Neuronal stem cell (in vitro differentiated cells): Measurements from ENCODE around the gene HRG.
"Not testable (repeated sequence)": the region's sequence is repeated elsewhere in the genome, so short reads cannot be mapped to it uniquely, and the experiment has no call there.

Source experiments
- DNase-seq: peaks from one replicate; pipeline ENCODE4 v3.0.0-alpha.2; 2013; ENCODE audit warnings: low spot score
- H2AFZ ChIP-seq: one replicate; pipeline ENCODE4 v1.6.1; 2013; ENCODE audit warnings: mild to moderate bottlenecking, low read length, inconsistent platforms
- H2AK5ac ChIP-seq: 2 replicates; pipeline ENCODE4 v1.6.1; 2013; ENCODE audit warnings: low read depth, mild to moderate bottlenecking, inconsistent platforms, low read length, moderate library complexity, mixed read lengths
- H2BK120ac ChIP-seq: 2 replicates; pipeline ENCODE4 v1.6.1; 2013; ENCODE audit warnings: low read depth, mild to moderate bottlenecking, inconsistent platforms, low read length, moderate library complexity, mixed read lengths
- H2BK12ac ChIP-seq: one replicate; pipeline ENCODE4 v1.6.1; 2013; ENCODE audit warnings: low read length, inconsistent platforms
- H2BK15ac ChIP-seq: 2 replicates; pipeline ENCODE4 v1.6.1; 2013; ENCODE audit warnings: mild to moderate bottlenecking, low read length, inconsistent platforms, mixed read lengths
- H2BK5ac ChIP-seq: one replicate; pipeline ENCODE4 v1.6.1; 2013; ENCODE audit warnings: inconsistent platforms, mild to moderate bottlenecking, low read length, moderate library complexity
- H3K14ac ChIP-seq: one replicate; pipeline ENCODE4 v1.6.1; 2013; ENCODE audit warnings: low read length, inconsistent platforms
- H3K18ac ChIP-seq: 2 replicates; pipeline ENCODE4 v1.6.1; 2013; ENCODE audit warnings: low read length, inconsistent platforms
- H3K23ac ChIP-seq: 2 replicates; pipeline ENCODE4 v1.6.1; 2013; ENCODE audit warnings: low read depth, mild to moderate bottlenecking, mixed read lengths, low read length, inconsistent platforms; ENCODE audit not compliant: poor library complexity
- H3K27ac ChIP-seq: replicated peaks from 3 replicates; pipeline ENCODE4 v1.5.1; 2013; ENCODE audit warnings: low read length, inconsistent platforms
- H3K27me3 ChIP-seq, 3 experiments: 2 replicates each; pipeline ENCODE4 v1.6.1; 2013; ENCODE audit warnings: low read length in 3 of 3, mild to moderate bottlenecking in 2 of 3, inconsistent platforms in 1 of 3, low read depth in 1 of 3, mixed read lengths in 1 of 3, moderate library complexity in 1 of 3; ENCODE audit not compliant: control insufficient read depth in 3 of 3, insufficient read depth in 3 of 3
- H3K36me3 ChIP-seq, 2 donors: replicated peaks in 1 of 2; 2 replicates each; pipeline ENCODE4 v1.6.1; 2013; ENCODE audit warnings: low read length in 2 of 2; ENCODE audit not compliant: control insufficient read depth in 2 of 2, insufficient read depth in 2 of 2
- H3K4ac ChIP-seq: 2 replicates; pipeline ENCODE4 v1.6.1; 2013; ENCODE audit warnings: inconsistent platforms, mild to moderate bottlenecking, low read length, moderate library complexity
- H3K4me1 ChIP-seq, 2 donors: 1 replicate in 1 of 2; 2 replicates in 1 of 2; pipeline ENCODE4 v1.6.1; 2013; ENCODE audit warnings: low read length in 2 of 2, low read depth in 1 of 2; ENCODE audit not compliant: control insufficient read depth in 2 of 2, insufficient read depth in 1 of 2
- H3K4me2 ChIP-seq: one replicate; pipeline ENCODE4 v1.6.1; 2013; ENCODE audit warnings: mild to moderate bottlenecking, low read length, inconsistent platforms; ENCODE audit not compliant: insufficient read depth, poor library complexity, severe bottlenecking
- H3K4me3 ChIP-seq, 2 donors: 2 replicates each; pipeline ENCODE4 v1.5.1; 2013; ENCODE audit warnings: low read length in 2 of 2, mild to moderate bottlenecking in 2 of 2, inconsistent platforms in 1 of 2, moderate library complexity in 1 of 2
- H3K79me1 ChIP-seq: one replicate; pipeline ENCODE4 v1.6.1; 2013; ENCODE audit warnings: low read depth, mild to moderate bottlenecking, inconsistent platforms, low read length, moderate library complexity
- H3K9ac ChIP-seq: one replicate; pipeline ENCODE4 v1.6.1; 2013; ENCODE audit warnings: mild to moderate bottlenecking, low read depth, low read length, inconsistent platforms; ENCODE audit not compliant: poor library complexity
- H3K9me3 ChIP-seq, 2 donors: replicated peaks in 1 of 2; 2 replicates each; pipeline versions ENCODE3 to v1.6.1; 2013; ENCODE audit warnings: low read length in 2 of 2, mild to moderate bottlenecking in 2 of 2, inconsistent platforms in 1 of 2, low read depth in 1 of 2, mixed read lengths in 1 of 2, moderate library complexity in 1 of 2; ENCODE audit not compliant: control insufficient read depth in 2 of 2, insufficient read depth in 1 of 2
- H4K8ac ChIP-seq: one replicate; pipeline ENCODE4 v1.6.1; 2013; ENCODE audit warnings: low read depth, mild to moderate bottlenecking, inconsistent platforms, low read length, moderate library complexity
- H4K91ac ChIP-seq: one replicate; pipeline ENCODE4 v1.6.1; 2013; ENCODE audit warnings: low read length, low read depth, mild to moderate bottlenecking, inconsistent platforms; ENCODE audit not compliant: poor library complexity
- WGBS, 2 donors: extraction: QIAGEN DNeasy Blood & Tissue Kit; methylation state at CpG; one replicate each; pipeline ENCODE4 v1.1.7; 2013; ENCODE audit warnings: missing lambda C conversion rate in 2 of 2, mixed read lengths in 1 of 2; ENCODE audit not compliant: insufficient read length in 2 of 2, insufficient replicate concordance in 1 of 2; ENCODE audit errors: extremely low coverage in 2 of 2; 5-methylcytosine and 5-hydroxymethylcytosine counted together

The HRG gene

GRCh38 chr3:186697510-186697909, 31.7 kb downstream of the HRG start:
- no peak overlapping the region for H2BK120ac ChIP-seq
- DNase-seq: no peak
- H3K23ac ChIP-seq: no peak overlapping the region
- no peak overlapping the region for H4K8ac ChIP-seq
- H3K4me1 ChIP-seq: no peaks in the 10 kb centered on the region
- H2BK12ac ChIP-seq: no peak overlapping the region
- no peaks in the 10 kb centered on the region for H3K9me3 ChIP-seq
- no peaks in the 10 kb centered on the region for H3K79me1 ChIP-seq
- WGBS, 2 donors: no CpG with 5 or more reads among the region's 4 CpGs
- no peak overlapping the region for H3K4me3 ChIP-seq
- H3K4ac ChIP-seq: no peak overlapping the region
- H2AFZ ChIP-seq: no peak overlapping the region
- H2AK5ac ChIP-seq: no peak overlapping the region
- H3K27ac ChIP-seq: no peak overlapping the region
- no peak overlapping the region for H3K18ac ChIP-seq
- H3K9ac ChIP-seq: no peak overlapping the region
- H3K36me3 ChIP-seq: no peaks in the 10 kb centered on the region
- no peak overlapping the region for H3K4me2 ChIP-seq
- no peak overlapping the region for H3K14ac ChIP-seq
- no peak overlapping the region for H2BK15ac ChIP-seq
- peaks cover 0 to 14% (median 0%) of the 10 kb centered on the region in 3 experiments for H3K27me3 ChIP-seq
- no peak overlapping the region for H4K91ac ChIP-seq
- no peak overlapping the region for H2BK5ac ChIP-seq

DNA sequence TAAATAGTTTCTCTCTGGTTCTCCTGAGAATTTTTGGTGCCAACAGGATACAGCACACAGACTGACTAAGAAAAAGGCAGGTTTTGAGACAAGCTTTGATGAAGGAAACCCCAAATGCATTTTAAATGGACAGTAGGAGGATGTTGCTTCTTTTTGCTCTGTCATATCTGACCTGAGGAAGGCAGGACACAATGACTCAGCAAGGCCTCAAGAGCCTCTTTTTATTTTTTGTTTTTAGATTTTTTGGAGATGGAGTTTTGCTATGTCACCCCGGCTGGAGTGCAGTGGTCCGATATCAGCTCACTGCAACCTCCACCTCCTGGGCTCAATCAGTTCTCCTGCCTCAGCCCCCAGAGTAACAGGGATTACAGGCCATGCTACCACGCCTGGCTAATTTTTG, 34.5 kb downstream of the HRG start:
- H2BK15ac ChIP-seq: no peak overlapping the region
- no peaks in the 10 kb centered on the region for H3K9me3 ChIP-seq
- DNase-seq: no peak
- H2AFZ ChIP-seq: no peak overlapping the region
- no peak overlapping the region for H4K91ac ChIP-seq
- H3K9ac ChIP-seq: no peak overlapping the region
- H4K8ac ChIP-seq: no peak overlapping the region
- peaks cover 0 to 11% (median 0%) of the 10 kb centered on the region in 3 experiments for H3K27me3 ChIP-seq
- H3K27ac ChIP-seq: no peak overlapping the region
- no peaks in the 10 kb centered on the region for H3K4me1 ChIP-seq
- H3K36me3 ChIP-seq: no peaks in the 10 kb centered on the region
- no peak overlapping the region for H3K4me2 ChIP-seq
- H2AK5ac ChIP-seq: no peak overlapping the region
- WGBS, 2 donors: no CpG with 5 or more reads among the region's 3 CpGs
- no peaks in the 10 kb centered on the region for H3K79me1 ChIP-seq
- no peak overlapping the region for H2BK5ac ChIP-seq
- no peak overlapping the region for H3K4ac ChIP-seq
- no peak overlapping the region for H3K4me3 ChIP-seq
- H3K18ac ChIP-seq: no peak overlapping the region
- no peak overlapping the region for H3K14ac ChIP-seq
- H3K23ac ChIP-seq: no peak overlapping the region
- H2BK120ac ChIP-seq: no peak overlapping the region
- no peak overlapping the region for H2BK12ac ChIP-seq

DNA sequence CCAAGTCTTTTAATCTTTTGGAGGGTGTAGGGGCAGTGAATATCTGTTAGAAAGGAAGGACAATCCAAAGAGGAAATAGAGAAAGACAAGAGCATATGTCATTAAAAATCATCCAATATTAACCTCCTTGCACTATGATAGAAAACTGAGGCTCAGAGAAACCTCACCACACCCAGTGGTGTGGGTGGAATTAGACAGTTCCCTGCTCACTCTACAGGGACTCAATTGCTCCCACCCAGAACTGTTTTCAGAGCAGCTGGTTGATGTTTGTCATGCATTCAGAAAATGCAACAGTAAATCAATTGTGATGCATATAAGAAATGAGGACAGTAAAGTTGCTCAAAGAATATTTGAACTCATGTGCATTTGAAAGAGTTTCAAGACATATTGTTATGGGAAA, 36.6 kb downstream of the HRG start:
- H3K4me3 ChIP-seq, H2BK120ac ChIP-seq, H4K8ac ChIP-seq, H3K9me3 ChIP-seq, H2AFZ ChIP-seq, H3K27me3 ChIP-seq, H4K91ac ChIP-seq, H3K9ac ChIP-seq, H3K18ac ChIP-seq, H3K14ac ChIP-seq, H2AK5ac ChIP-seq, H3K36me3 ChIP-seq, H3K4me2 ChIP-seq, H2BK12ac ChIP-seq, H3K79me1 ChIP-seq, DNase-seq, H3K4ac ChIP-seq, H3K27ac ChIP-seq, H3K23ac ChIP-seq, H2BK15ac ChIP-seq, H3K4me1 ChIP-seq, H2BK5ac ChIP-seq: not testable (repeated sequence)

- H3K9me3 ChIP-seq: no peaks in the 10 kb centered on the region
- H2AFZ ChIP-seq: no peak overlapping the region
- no peak overlapping the region for H3K23ac ChIP-seq
- H2BK12ac ChIP-seq: no peak overlapping the region
- no peak overlapping the region for H2BK5ac ChIP-seq
- no peak overlapping the region for H3K27ac ChIP-seq
- no CpG with 5 or more reads among the region's 6 CpGs for WGBS, 2 donors
- no peak overlapping the region for H2BK120ac ChIP-seq
- no peak overlapping the region for H3K9ac ChIP-seq
- H3K36me3 ChIP-seq: no peaks in the 10 kb centered on the region
- H3K4me1 ChIP-seq: peaks cover 0 to 3% of the 10 kb centered on the region in 2 donors
- no peak overlapping the region for H3K4me3 ChIP-seq
- no peak overlapping the region for H2AK5ac ChIP-seq
- H4K8ac ChIP-seq: no peak overlapping the region
- H4K91ac ChIP-seq: no peak overlapping the region
- no peak overlapping the region for H3K18ac ChIP-seq
- H3K14ac ChIP-seq: no peak overlapping the region
- no peak overlapping the region for H3K4ac ChIP-seq
- peaks cover 0 to 11% (median 0%) of the 10 kb centered on the region in 3 experiments for H3K27me3 ChIP-seq
- no peak overlapping the region for H3K4me2 ChIP-seq
- no peak for DNase-seq
- H3K79me1 ChIP-seq: no peaks in the 10 kb centered on the region
- no peak overlapping the region for H2BK15ac ChIP-seq
Measured at GRCh38 chr3:186705882-186706780, 40.3 kb downstream of the HRG start.
